HEK293 (cell line): ENCODE results near the gene ACTR3.

Experiments
- ATF2 ChIP-seq: fragments of 450-650 bp; formaldehyde crosslinking; IDR thresholded peaks from 2 replicates; pipeline ENCODE4 v1.5.1; 2016; ENCODE audit warnings: missing biosample characterization, missing genetic modification characterization, low read depth
- EGR2 ChIP-seq: fragments of 450-650 bp; formaldehyde crosslinking; IDR thresholded peaks from 2 replicates; pipeline ENCODE4 v1.5.1; 2016; ENCODE audit warnings: low read depth, missing biosample characterization, missing genetic modification characterization
- GFI1B ChIP-seq: fragments of 450-650 bp; formaldehyde crosslinking; IDR thresholded peaks from 2 replicates; pipeline ENCODE4 v1.5.1; 2016; ENCODE audit warnings: missing biosample characterization, missing genetic modification characterization
- HOXA7 ChIP-seq: sonication (generic); formaldehyde crosslinking; IDR thresholded peaks from 2 replicates; pipeline ENCODE4 v1.8.1; 2022; ENCODE audit warnings: missing genetic modification reagents, borderline replicate concordance
- KLF16 ChIP-seq: fragments of 450-650 bp; formaldehyde crosslinking; IDR thresholded peaks from 2 replicates; pipeline ENCODE4 v1.5.1; 2017; ENCODE audit warnings: missing biosample characterization, missing genetic modification characterization
- OSR2 ChIP-seq: fragments of 450-650 bp; formaldehyde crosslinking; IDR thresholded peaks from 2 replicates; pipeline ENCODE4 v1.5.1; 2016; ENCODE audit warnings: missing biosample characterization, missing genetic modification characterization
- SP2 ChIP-seq: fragments of 450-650 bp; formaldehyde crosslinking; IDR thresholded peaks from 2 replicates; pipeline ENCODE4 v1.5.1; 2016; ENCODE audit warnings: missing biosample characterization, missing genetic modification characterization
- ZNF24 ChIP-seq: fragments of 450-650 bp; formaldehyde crosslinking; IDR thresholded peaks from 2 replicates; pipeline ENCODE4 v1.5.1; 2016; ENCODE audit warnings: missing biosample characterization, missing genetic modification characterization
- ZNF354C ChIP-seq: fragments of 450-650 bp; formaldehyde crosslinking; IDR thresholded peaks from 2 replicates; pipeline ENCODE4 v1.5.1; 2016; ENCODE audit warnings: missing biosample characterization, missing genetic modification characterization, low read depth, borderline replicate concordance
- ZNF426 ChIP-seq: fragments of 450-650 bp; formaldehyde crosslinking; IDR thresholded peaks from 2 replicates; pipeline ENCODE4 v1.5.1; 2017; ENCODE audit warnings: missing biosample characterization, missing genetic modification characterization, mild to moderate bottlenecking, inconsistent platforms, moderate library complexity
- ZNF529 ChIP-seq: fragments of 450-650 bp; formaldehyde crosslinking; IDR thresholded peaks from 2 replicates; pipeline ENCODE4 v1.5.1; 2017; ENCODE audit warnings: missing genetic modification characterization, missing biosample characterization; ENCODE audit not compliant: insufficient replicate concordance
- ZNF660 ChIP-seq: fragments of 450-650 bp; IDR thresholded peaks from 2 replicates; pipeline ENCODE4 v1.5.1; 2018; ENCODE audit warnings: missing biosample characterization, mild to moderate bottlenecking, missing genetic modification characterization
- TF ChIP-seq, protein P1 (sequence below): fragments of 450-650 bp; formaldehyde crosslinking; IDR thresholded peaks from 2 replicates; pipeline ENCODE4 v1.5.1; 2016; ENCODE audit warnings: missing biosample characterization, missing genetic modification characterization

- no peak for TF ChIP-seq KLF16 (tag by site-specific recombination)
- TF ChIP-seq, protein P1, sequence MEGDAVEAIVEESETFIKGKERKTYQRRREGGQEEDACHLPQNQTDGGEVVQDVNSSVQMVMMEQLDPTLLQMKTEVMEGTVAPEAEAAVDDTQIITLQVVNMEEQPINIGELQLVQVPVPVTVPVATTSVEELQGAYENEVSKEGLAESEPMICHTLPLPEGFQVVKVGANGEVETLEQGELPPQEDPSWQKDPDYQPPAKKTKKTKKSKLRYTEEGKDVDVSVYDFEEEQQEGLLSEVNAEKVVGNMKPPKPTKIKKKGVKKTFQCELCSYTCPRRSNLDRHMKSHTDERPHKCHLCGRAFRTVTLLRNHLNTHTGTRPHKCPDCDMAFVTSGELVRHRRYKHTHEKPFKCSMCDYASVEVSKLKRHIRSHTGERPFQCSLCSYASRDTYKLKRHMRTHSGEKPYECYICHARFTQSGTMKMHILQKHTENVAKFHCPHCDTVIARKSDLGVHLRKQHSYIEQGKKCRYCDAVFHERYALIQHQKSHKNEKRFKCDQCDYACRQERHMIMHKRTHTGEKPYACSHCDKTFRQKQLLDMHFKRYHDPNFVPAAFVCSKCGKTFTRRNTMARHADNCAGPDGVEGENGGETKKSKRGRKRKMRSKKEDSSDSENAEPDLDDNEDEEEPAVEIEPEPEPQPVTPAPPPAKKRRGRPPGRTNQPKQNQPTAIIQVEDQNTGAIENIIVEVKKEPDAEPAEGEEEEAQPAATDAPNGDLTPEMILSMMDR, result no peak
- no peak for TF ChIP-seq SP2 (tag by site-specific recombination)
- TF ChIP-seq ATF2 (tag by site-specific recombination), result no peak
- TF ChIP-seq GFI1B (tag by site-specific recombination), result no peak
- TF ChIP-seq ZNF529 (tag by site-specific recombination), result no peak
- TF ChIP-seq EGR2 (tag by site-specific recombination), result no peak
- no peak for TF ChIP-seq ZNF354C (tag by site-specific recombination)
- no peak for TF ChIP-seq ZNF660 (tag by site-specific recombination)
- TF ChIP-seq OSR2, result no peak
- no peak for TF ChIP-seq HOXA7 (CRISPR knock-in tag)
- no peak for TF ChIP-seq ZNF24 (tag by site-specific recombination)
- no peak for TF ChIP-seq ZNF426
Observed at GRCh38 chr2:113985554-113986397, 95.9 kb downstream of the ACTR3 start.
